ENCODE results near the gene OCIAD1.

OCIAD1 gene

DNA sequence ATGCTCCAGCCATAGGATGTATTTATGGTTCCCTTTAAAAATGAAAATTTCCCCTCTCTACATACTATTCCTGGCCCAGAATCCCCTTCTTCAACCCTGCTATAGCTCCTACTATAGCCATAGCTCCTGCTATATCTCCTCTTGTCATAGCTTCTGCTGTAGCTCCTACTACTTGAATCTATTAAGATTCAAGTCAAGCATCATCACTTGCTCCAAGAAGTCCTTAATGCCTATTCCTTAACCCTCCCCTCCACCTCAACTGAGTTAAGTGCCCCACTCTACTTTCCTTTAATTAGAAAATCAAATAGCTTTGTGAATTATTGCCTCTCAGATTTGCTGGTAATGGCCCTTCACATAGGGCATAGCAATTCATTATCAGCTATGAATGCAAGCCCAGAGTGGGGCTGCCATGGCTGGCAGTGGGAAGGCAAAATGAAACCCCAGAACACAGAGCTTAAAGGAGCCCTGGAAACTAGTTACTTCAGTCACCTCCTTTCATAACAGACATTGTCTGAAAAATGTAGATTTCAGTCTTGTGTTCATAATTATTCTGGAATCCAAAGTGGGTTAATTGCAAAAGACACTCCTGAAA lies 60.2 kb downstream of the OCIAD1 start:
- DNase-seq (ENCODE audit: low read depth): no peak

DNA sequence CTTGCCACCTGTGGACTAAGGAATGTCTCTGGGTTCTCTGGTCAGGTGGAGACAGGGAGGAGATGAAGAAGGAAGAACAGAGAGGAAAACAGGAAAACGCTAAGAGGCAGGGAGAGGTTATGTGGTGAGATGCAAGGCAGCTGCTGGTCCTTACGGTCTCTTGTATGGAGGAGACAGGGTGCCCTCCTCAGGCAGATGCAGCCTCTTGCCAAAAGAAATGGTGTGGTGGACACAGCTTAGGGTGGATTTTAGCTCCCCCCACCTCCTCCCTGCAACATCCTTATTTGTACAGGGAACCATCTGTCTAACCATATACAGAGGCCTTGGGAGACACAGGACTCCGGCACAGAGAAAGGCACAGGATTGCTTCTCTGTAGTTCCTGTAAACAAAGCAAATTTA lies 66.0 kb downstream of the OCIAD1 start:
- no peak for DNase-seq (ENCODE audit: low read depth)

DNA sequence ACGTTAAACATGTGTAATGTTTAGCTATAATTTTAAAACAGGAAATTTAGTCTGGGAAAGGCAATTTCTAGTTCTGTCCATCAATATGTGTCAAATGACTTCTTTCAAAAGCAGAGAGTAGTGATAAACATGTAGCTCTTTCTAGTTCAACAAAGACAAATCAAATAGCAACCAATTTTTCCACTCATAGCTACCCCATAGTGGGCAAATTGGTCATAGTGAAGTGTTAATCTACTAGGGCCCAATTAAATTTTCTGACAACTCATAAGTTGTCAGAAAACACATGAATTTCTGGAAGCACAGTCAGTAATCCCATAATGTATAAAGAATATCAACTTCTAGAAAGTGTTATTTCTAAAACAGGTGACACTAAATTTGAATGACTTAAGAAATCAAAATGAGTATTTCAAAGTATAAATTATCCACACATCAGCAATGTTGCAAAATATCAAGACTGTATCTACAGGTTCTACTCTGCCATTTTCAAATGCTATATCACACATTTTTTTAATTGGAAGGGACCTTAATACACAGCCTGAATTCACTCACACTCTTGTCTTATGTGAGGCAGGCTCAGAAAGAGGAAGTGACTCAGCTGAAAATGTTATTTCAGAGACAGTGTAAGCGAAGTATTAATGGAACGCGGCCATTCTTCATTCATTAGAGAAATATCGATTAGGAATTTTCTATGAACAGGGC lies 68.0 kb downstream of the OCIAD1 start:
- no peak for DNase-seq (ENCODE audit: low read depth)

DNA sequence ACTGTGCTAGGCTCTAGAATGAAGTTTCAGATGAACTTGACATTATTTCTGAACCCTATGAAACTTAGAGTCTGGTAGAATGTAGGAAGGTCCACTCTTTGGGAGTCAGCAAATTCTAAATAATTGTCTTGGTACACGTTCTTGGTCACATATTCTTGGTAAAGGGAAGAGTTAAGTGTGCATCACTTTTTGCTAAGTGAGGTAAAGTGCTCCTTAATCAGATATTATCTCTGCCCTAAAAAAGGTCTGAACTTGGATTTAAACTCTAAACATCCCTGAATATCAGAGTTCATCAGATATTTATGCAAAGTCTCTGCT lies 68.5 kb downstream of the OCIAD1 start:
- DNase-seq (ENCODE audit: low read depth): no peak

DNA sequence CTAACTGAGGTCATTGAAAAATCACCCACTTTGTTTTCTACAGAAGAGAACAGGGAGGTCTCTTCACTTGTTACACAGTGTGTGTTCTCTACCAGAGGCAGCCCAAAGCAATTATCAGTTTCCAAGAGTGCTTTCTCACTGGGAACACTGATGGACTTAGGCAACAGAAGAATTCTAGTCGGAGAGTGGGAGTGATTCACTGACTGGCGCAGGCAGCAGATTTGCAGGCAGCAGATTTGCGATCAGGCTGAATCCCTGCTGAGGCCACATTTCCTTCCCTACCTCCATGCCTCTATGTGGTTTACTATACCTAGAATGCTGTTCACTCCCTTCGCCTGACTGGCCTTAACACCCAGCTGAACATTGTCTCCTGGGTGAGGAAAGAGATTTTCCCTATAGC lies 69.1 kb downstream of the OCIAD1 start:
- DNase-seq (ENCODE audit: low read depth): no peak

DNA sequence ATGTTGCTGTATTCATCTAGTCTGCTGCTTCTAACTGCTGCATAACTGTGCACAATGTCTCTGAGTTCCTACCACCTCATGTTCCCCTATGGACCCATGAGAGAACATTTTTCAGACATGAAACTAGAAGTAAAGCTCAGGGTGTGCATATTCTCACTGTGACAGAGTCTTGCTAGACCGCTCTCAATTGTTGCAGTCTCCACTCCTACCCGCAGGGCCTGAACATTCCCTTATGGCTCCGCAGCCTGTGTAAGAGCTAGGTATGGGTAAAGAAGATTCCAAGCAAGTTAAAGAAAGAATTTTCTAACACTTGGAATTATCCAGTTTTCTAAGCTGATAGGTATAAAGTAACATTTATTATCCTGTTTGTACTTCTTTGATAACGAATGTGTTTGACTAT lies 70.3 kb downstream of the OCIAD1 start:
- DNase-seq (ENCODE audit: low read depth): no peak

DNA sequence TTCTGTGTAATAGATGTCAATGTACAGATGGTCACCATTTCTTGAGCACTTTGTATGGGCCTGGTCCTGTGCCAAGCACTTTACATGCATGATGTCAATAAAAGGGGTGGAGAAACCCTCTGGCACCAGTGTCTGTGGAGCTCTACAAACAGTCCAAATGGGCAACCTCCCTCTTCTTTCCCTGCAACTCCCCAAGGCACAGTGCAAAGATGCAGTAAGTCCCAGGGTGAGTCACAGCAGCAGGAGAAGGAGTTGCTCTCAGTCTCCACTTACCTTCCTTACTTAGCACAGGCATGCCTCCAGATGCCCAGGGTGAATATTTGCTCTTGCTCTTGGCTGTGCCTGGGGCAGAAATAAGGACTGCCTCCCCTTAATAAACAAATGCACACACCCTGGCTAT lies 71.4 kb downstream of the OCIAD1 start:
- DNase-seq (ENCODE audit: low read depth): no peak

DNA sequence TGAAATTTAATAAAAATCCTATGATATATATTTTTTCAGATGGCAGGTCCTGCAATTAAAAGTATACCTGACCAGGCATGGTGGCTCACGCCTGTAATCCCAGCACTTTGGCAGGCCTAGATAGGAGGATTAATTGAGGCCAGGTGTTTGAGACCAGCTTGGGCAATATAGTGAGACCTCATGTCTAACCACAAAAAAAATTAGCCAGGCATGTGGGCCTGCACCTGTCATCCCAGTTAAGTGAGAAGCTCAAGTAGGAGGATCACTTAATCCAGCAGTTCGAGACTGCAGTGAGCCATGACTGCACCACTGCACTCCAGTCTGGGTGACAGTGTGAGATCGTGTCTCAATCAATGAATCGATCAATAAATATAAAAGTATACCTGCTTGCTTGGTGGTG lies 73.2 kb downstream of the OCIAD1 start:
- DNase-seq (ENCODE audit: low read depth): no peak

DNA sequence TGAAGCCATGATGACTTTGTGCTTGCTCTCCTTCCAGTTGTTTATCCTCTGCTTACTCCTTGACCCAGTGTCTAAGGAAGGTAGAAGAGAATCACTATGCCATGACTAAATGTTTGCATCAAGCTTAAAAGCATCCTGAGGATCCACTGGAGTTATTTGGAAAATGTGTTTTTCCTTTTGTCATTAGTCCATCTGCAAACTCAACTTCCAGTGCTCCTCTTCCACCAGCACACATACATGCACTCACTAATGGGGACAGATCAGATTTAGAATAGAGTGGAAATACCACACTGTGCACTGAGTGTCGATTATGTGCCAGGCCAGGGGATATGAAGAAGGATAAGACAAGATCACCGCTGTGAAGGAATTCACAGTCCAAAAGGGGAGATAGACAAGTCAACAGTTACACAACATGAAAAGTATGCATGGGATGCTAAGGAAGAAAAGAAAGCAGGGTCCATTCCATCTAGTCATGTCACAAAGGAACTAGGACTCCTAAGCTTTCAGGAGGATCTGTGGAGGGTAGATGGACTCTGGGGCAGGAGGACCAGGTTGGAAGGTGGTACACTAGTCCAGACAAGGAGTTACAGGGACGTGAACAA lies 73.8 kb downstream of the OCIAD1 start:
- no peak for DNase-seq (ENCODE audit: low read depth)

DNA sequence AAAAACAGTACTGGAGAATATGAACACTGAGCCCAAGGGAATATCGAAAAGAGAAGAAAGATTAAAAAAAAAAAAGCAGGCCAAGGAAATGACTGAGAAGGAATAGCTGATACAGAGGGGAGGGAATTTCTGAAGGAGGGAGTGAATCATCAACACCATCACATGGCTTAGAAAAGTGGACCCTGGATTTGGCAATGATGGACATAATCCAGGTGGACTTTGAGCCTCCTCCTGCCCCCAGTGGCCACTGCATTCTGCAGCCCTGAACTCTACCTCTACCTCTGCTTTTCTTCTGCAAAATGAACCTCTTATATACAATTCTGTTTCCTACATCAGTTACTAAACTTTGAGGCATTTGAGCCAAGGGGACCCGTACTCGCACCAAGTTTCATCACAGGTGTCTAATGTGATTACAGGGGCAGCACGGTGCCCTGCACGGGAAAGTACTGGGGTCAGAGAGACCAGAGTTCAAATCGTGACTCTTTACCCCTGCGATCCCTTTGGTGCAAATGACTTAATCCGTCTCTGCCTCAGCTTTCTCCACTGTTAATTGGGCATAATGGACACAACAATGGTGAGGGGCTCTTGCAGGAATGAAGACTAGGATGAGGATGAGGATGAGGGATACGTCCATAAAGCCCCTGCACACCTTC lies 74.6 kb downstream of the OCIAD1 start:
- no peak for DNase-seq (ENCODE audit: low read depth)

DNA sequence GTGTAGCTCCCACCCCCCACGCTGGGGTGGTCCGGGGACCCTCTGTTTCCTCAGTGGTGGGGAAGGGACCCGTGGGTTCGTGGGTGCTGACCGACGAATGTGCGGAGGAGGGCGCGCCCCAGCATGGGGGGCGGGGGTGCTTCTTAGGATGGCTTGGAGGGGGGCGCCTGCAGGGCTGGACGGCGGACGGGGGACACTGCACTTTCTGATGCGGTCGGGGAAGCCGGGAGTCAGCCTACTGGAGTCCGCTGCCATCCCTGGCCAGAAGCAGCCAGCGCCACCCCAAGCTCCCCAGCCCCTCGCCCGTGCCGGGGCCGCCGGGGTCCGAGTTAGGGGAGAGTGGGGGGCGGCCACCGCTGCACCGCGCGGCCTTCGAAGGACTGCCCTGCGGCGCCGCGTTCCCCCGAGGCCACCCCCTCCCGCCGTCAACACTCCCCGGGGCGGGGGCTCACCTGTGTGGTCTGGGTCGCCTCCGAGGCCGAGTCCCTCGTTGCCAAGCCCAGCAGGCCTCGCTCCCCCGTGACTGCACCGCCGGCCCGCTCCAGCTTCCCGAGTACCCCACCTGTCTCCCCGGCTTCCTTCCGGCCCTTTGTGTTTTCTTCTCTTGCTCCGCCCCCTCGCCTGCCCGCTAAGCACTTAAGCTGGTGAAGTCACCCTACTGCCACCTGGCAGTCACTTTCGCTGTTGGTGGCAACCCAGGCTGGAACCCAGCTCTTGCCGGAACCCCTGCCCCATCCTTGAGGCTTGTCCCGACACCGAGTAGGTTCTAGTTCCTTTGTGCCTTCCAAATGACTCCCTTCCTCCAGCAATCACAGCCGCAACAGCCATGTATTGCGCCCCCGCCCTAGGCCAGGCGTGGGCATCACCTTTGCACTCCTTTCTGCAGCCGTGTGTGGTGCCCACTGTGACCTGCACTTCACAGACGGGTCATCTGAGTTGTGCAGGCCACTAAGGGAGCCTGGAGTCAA lies 75.6 kb downstream of the OCIAD1 start, which contains the start of gene OCIAD2:
Gene OCIAD2 (minus strand): TSS at position 569 of the 968 bp plus-strand sequence. CDS start 2,225 bp downstream, outside the sequence.
- DNase-seq (ENCODE audit: low read depth): peak; percentile 72

DNA sequence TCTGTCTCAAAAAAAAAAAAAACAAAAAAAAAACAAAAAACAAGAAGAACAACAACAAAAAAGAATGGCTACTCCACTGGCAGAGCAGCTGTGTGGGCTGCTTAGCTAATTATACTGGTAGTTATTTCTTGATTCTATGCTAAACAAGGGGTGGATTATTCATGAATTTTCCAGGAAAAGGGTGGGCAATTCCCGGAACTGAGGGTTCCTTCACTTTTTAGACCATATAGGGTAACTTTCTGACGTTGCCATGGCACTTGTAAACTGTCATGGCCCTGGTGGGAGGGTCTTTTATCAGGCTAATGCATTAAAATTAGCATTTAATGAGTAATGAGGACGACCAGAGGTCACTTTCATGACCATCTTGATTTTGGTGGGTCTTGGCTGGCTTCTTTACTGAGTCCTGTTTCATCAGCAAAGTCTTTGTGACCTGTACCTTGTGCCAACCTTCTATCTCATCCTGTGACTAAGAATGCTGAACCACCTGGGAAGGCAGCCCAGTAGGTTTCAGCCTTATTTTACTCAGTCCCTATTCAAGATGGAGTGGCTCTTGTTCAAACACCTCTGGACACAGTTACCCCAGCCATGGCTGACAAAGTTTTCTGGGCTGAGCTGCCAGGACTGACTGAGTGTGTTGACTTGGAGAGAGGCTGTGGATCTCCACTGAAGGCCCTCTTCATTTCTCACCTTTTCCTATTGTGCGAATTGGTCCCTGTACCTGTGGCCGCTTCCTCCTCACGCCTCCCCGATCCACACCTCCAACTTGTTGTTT lies 77.0 kb downstream of the OCIAD1 start:
- DNase-seq (ENCODE audit: low read depth): no peak

DNA sequence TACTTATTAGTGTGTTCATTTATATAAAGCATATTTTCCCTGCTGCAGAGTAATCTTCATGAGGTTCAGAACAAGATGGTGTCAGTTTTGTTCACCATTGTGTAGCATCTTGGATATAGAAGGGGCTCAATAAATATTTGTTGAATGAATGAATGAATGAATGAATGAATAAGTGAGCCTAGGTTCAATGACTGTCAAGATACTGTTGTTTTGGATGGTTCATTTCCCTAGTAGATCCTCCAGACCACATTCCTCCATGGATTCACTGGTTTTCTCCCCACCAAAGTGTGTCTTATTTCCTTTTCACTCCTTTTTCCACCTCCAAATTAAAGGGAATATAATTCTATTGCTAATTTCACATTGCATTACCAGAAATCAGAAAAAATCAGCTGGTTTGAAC lies 77.8 kb downstream of the OCIAD1 start:
- DNase-seq (ENCODE audit: low read depth): no peak

DNA sequence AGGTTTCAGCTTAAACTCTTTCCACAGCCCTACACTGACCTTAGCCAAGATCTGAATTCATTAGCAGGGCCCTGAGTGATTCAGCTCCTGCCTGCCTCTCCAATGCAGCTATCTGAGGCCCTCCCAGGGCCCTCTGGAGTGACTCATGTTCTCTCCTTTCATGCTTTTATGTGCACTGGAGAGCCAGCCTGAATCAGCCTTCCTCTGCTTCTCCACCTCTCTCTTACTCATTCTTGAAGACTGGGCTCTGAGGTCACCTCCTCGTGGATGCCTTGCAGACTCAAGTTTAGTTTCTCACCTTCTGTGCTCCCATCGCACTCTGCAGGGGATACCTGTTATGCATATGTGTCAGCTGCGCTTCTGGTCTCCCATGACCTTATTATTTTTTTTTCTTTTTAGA lies 78.8 kb downstream of the OCIAD1 start:
- no peak for DNase-seq (ENCODE audit: low read depth)

DNA sequence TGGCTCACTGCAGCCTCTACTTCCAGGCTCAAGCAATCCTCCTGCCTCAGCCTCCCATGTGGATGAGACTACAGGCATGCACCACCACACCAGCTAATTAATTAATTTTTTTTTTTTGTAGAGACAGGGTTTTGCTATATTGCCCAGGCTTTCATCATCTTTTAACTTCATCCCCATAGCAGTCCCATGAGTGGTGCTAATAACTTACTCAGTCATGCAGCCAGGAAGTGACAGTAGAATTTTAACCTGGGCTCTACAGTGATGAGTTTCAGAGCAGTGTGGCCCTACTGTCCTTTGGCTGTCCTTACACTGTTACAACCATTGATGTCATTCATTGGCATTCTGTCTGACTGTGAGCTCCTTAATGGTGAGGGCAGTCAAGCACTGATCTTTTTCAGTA lies 79.6 kb downstream of the OCIAD1 start:
- DNase-seq (ENCODE audit: low read depth): no peak

Data from activated gamma-delta T cell treated with anti-CD3 and anti-CD28 coated beads, Interleukin-2, amount 50 U/mL, for 16 hours (primary cell).